WTC11 (cell line): ENCODE results near the gene ILK. TPM values are rescaled to one million over a fixed set of nuclear protein-coding genes. Genes with fewer than 3 reads are reported as not detected.

ENCODE experiments used
- ATAC-seq: fragments of 200-7000 bp; cut with Tn5 transposase; 2 replicates; pipeline ENCODE4 v1.10.0; 2021; ENCODE audit warnings: mild to moderate bottlenecking, moderate library complexity
- CTCF ChIA-PET: fragments of 300-600 bp; sonication (Branson Sonifier 250); formaldehyde crosslinking; loops from one replicate; lab custom pipeline; 2021; ENCODE audit warnings: antibody characterized with exemption; lab: Charles Lee
- POLR2A ChIA-PET: fragments of 350-600 bp; sonication (Branson Sonifier 250); formaldehyde crosslinking; loops from one replicate; lab custom pipeline; 2021; ENCODE audit warnings: antibody characterized with exemption; lab: Charles Lee
- DNase-seq: peaks from one replicate; pipeline ENCODE4 v3.0.0; 2021; ENCODE audit warnings: low spot score
- H3K27ac Mint-ChIP-seq: 2 replicates; pipeline ENCODE4 v1.8.0; 2021; ENCODE audit warnings: mixed read lengths
- H3K27me3 Mint-ChIP-seq: 2 replicates; pipeline ENCODE4 v1.8.0; 2021; ENCODE audit warnings: low read depth, mild to moderate bottlenecking, moderate library complexity, mixed read lengths
- H3K36me3 Mint-ChIP-seq: 2 replicates; pipeline ENCODE4 v1.8.0; 2021; ENCODE audit warnings: mixed read lengths
- H3K4me1 Mint-ChIP-seq: 2 replicates; pipeline ENCODE4 v1.8.0; 2022; ENCODE audit warnings: mixed read lengths
- H3K4me3 Mint-ChIP-seq: 2 replicates; pipeline ENCODE4 v1.8.0; 2021; ENCODE audit warnings: mild to moderate bottlenecking, moderate library complexity, mixed read lengths
- H3K9me3 Mint-ChIP-seq: 2 replicates; pipeline ENCODE4 v1.8.0; 2021; ENCODE audit warnings: mixed read lengths
- AFF4 ChIP-seq: sonication (generic); formaldehyde crosslinking; IDR thresholded peaks from 2 replicates; pipeline ENCODE4 v1.8.1; 2023; ENCODE audit warnings: mild to moderate bottlenecking, missing genetic modification reagents, borderline replicate concordance
- ARID4B ChIP-seq: sonication (generic); formaldehyde crosslinking; IDR thresholded peaks from 2 replicates; pipeline ENCODE4 v1.8.0; 2023; ENCODE audit warnings: missing genetic modification reagents, mild to moderate bottlenecking, borderline replicate concordance
- ATF2 ChIP-seq: sonication (generic); formaldehyde crosslinking; IDR thresholded peaks from 2 replicates; pipeline ENCODE4 v1.8.1; 2022; ENCODE audit warnings: low read depth, missing genetic modification reagents, borderline replicate concordance
- CREM ChIP-seq: sonication (generic); formaldehyde crosslinking; IDR thresholded peaks from 2 replicates; pipeline ENCODE4 v1.8.1; 2022; ENCODE audit warnings: mild to moderate bottlenecking, missing genetic modification reagents, moderate library complexity
- GABPB1 ChIP-seq: sonication (generic); formaldehyde crosslinking; IDR thresholded peaks from 2 replicates; pipeline ENCODE4 v1.8.1; 2023; ENCODE audit warnings: mild to moderate bottlenecking, missing genetic modification reagents
- HMGA2 ChIP-seq: fragments of 250-450 bp; sonication (Bioruptor Pico); IDR thresholded peaks from 2 replicates; pipeline ENCODE4 v1.4.0; 2021; ENCODE audit warnings: mild to moderate bottlenecking, moderate library complexity
- KAT7 ChIP-seq: sonication (generic); formaldehyde crosslinking; IDR thresholded peaks from 2 replicates; pipeline ENCODE4 v1.8.1; 2023; ENCODE audit warnings: missing genetic modification reagents, mild to moderate bottlenecking, borderline replicate concordance
- PRRX2 ChIP-seq: fragments of 250-450 bp; sonication (Bioruptor Pico); IDR thresholded peaks from 2 replicates; pipeline ENCODE4 v1.8.0; 2021; ENCODE audit warnings: mild to moderate bottlenecking
- RORB ChIP-seq: fragments of 250-450 bp; sonication (Bioruptor Pico); IDR thresholded peaks from 2 replicates; pipeline ENCODE4 v1.9.0; 2021; ENCODE audit warnings: mild to moderate bottlenecking
- SMAD4 ChIP-seq: sonication (generic); formaldehyde crosslinking; IDR thresholded peaks from 2 replicates; pipeline ENCODE4 v1.8.0; 2022; ENCODE audit warnings: mild to moderate bottlenecking, missing genetic modification reagents
- SOX15 ChIP-seq: fragments of 250-450 bp; sonication (Bioruptor Pico); IDR thresholded peaks from 2 replicates; pipeline ENCODE4 v1.9.0; 2021; ENCODE audit warnings: mild to moderate bottlenecking
- TCF7 ChIP-seq: sonication (generic); formaldehyde crosslinking; IDR thresholded peaks from 2 replicates; pipeline ENCODE4 v1.8.0; 2022; ENCODE audit warnings: mild to moderate bottlenecking, low read depth, missing genetic modification reagents, moderate library complexity
- USF1 ChIP-seq: sonication (generic); formaldehyde crosslinking; IDR thresholded peaks from 2 replicates; pipeline ENCODE4 v1.8.0; 2022; ENCODE audit warnings: mild to moderate bottlenecking, missing genetic modification reagents
- ZNF396 ChIP-seq: fragments of 250-450 bp; sonication (Bioruptor Pico); IDR thresholded peaks from 2 replicates; pipeline ENCODE4 v1.8.0; 2021; ENCODE audit warnings: mild to moderate bottlenecking, moderate library complexity, borderline replicate concordance
- ZNF423 ChIP-seq: fragments of 250-450 bp; sonication (Bioruptor Pico); IDR thresholded peaks from 2 replicates; pipeline ENCODE4 v2.1.2; 2022; ENCODE audit warnings: mild to moderate bottlenecking, moderate library complexity
- total RNA-seq: library from RNA; stranded (reverse); gene quantifications from 3 replicates; pipeline ENCODE4 v1.2.3, GENCODE V29; 2021
- TF ChIP-seq, protein P1 (sequence below): sonication (generic); formaldehyde crosslinking; IDR thresholded peaks from 2 replicates; pipeline ENCODE4 v1.8.0; 2022; ENCODE audit warnings: mild to moderate bottlenecking, missing genetic modification reagents
- TF ChIP-seq, protein P2 (sequence below): sonication (generic); formaldehyde crosslinking; IDR thresholded peaks from 2 replicates; pipeline ENCODE4 v1.8.1; 2023; ENCODE audit warnings: mild to moderate bottlenecking, moderate library complexity, missing genetic modification reagents

Gene ILK
- total RNA-seq, 1 experiment from 2014 or later, result 97.7 TPM

DNA sequence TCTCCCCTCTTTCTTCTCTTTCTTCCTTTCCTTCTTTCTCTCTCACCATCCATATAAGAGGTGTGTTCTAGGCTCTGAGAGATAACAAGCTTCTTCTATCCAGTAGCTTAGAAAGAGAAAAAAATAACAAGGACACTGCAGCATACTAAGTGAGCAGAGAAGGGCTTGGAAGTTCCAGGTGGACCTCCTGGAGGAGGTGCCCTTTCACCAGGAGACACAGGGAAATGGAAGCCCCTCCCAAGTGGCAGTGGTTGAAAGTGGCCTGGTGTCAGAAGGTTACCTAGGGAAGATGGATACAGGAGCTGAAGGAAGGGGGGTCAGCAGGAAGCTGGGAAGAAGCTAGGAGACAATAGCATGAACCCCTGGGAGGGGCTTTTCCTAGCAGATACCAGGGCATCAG lies 46.5 kb downstream of the ILK start:
- no peak overlapping the region for H3K27ac Mint-ChIP-seq
- H3K4me3 Mint-ChIP-seq, result no peak overlapping the region
- ChIA-PET POLR2A (no interaction called here), CTCF (interaction anchor here (1.8 kb wide), 1 partner anchor 17 kb away, joined by 6 read pairs; no protein-coding TSS in a partner anchor)
- H3K36me3 Mint-ChIP-seq, result no peaks in the 10 kb centered on the region
- TF ChIP-seq AFF4 (CRISPR knock-in tag) (no peak), GABPB1 (no peak), PRRX2 (CRISPR knock-in tag) (no peak), ZNF396 (CRISPR knock-in tag) (no peak), HMGA2 (CRISPR knock-in tag) (no peak), USF1 (CRISPR knock-in tag) (no peak)
- H3K4me1 Mint-ChIP-seq, result no peaks in the 10 kb centered on the region
- no peaks in the 10 kb centered on the region for H3K27me3 Mint-ChIP-seq
- ATAC-seq (no peak), DNase-seq (no peak)
- no peaks in the 10 kb centered on the region for H3K9me3 Mint-ChIP-seq

DNA sequence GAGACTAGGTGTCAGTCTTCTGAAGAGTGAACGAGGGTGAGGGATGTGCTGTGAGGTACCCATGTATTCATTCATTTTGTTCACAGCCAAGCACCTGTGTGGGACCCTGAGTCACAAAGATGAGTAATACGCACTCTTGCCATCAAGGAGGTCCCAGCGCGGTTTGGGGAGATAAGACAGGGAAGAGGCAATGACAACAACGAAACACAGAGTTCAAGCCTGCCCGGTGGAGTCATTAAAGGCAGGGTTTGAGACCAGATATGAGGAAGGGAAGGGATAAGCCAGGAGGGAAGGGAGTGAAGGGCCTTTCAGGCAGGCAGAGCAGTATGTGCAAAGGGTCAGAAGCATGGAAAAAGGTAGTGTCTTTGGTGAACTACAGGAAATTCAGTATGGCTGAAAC lies 47.4 kb downstream of the ILK start:
- ATAC-seq, result no peak
- POLR2A ChIA-PET, result no interaction called here
- H3K4me1 Mint-ChIP-seq, result no peaks in the 10 kb centered on the region
- no peak overlapping the region for H3K4me3 Mint-ChIP-seq
- TF ChIP-seq SOX15 (CRISPR knock-in tag) (no peak), USF1 (CRISPR knock-in tag) (no peak), KAT7 (CRISPR knock-in tag) (no peak), SMAD4 (no peak)
- TF ChIP-seq, protein P1, sequence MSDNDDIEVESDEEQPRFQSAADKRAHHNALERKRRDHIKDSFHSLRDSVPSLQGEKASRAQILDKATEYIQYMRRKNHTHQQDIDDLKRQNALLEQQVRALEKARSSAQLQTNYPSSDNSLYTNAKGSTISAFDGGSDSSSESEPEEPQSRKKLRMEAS, result no peak
- CTCF ChIA-PET, result no interaction called here
- H3K27ac Mint-ChIP-seq, result no peak overlapping the region
- no peak for DNase-seq
- no peaks in the 10 kb centered on the region for H3K36me3 Mint-ChIP-seq
- H3K27me3 Mint-ChIP-seq, result peaks cover 1% of the 10 kb centered on the region
- no peaks in the 10 kb centered on the region for H3K9me3 Mint-ChIP-seq

DNA sequence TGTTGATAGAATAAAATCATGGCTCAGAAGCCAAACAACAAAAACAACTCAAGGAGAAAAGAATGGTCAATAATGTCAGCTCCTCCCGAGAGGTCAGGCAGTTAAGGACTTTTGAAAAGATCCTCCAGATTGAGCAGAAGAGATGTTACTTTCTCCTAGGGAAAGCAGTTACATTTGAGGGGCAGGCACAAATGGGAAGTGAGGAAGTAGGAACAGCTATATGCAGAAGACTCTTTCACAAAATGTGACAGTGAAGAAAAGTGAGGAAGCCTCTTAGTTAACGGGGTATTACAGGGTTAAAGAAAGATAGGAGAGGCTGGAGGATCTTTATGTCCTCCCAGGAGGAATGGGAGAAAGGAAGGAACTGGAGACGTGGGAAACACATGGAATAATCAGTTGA lies 48.6 kb downstream of the ILK start:
- no peak overlapping the region for H3K27ac Mint-ChIP-seq
- peaks cover 13% of the 10 kb centered on the region for H3K27me3 Mint-ChIP-seq
- no peaks in the 10 kb centered on the region for H3K9me3 Mint-ChIP-seq
- POLR2A ChIA-PET, result no interaction called here
- H3K36me3 Mint-ChIP-seq, result no peaks in the 10 kb centered on the region
- DNase-seq (no peak), ATAC-seq (no peak)
- H3K4me1 Mint-ChIP-seq, result peaks cover 10% of the 10 kb centered on the region
- TF ChIP-seq RORB (no peak), KAT7 (CRISPR knock-in tag) (no peak), ATF2 (no peak)
- CTCF ChIA-PET, result no interaction called here
- no peak overlapping the region for H3K4me3 Mint-ChIP-seq

DNA sequence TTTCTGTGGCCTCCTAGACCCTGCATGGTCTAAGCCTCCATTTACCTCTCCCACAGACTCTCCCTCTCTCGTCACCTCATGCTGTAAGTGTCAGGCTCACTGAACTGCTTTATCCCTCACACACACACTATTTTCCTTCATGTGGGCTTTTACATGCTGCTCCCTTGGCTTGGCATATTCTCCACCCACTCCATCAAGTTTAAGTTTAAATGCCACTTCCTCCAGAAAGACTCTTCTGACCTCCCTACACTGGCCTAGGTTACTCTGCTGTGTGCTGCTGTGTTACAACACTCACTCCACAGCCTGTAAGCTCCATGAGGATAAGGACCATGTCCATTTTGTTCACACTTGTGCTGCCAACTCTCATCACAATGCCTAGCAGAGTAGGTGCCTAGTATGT lies 49.5 kb downstream of the ILK start:
- no peaks in the 10 kb centered on the region for H3K9me3 Mint-ChIP-seq
- no peaks in the 10 kb centered on the region for H3K36me3 Mint-ChIP-seq
- ATAC-seq (no peak), DNase-seq (no peak)
- POLR2A ChIA-PET, result no interaction called here
- CTCF ChIA-PET, result interaction anchor here (1.3 kb wide), 1 partner anchor 122 kb away, joined by 3 read pairs; no protein-coding TSS in a partner anchor
- peaks cover 11% of the 10 kb centered on the region for H3K4me1 Mint-ChIP-seq
- no peak overlapping the region for H3K4me3 Mint-ChIP-seq
- peaks cover 19% of the 10 kb centered on the region for H3K27me3 Mint-ChIP-seq
- H3K27ac Mint-ChIP-seq, result no peak overlapping the region
- no peak for TF ChIP-seq ARID4B (CRISPR knock-in tag)
- TF ChIP-seq ZNF423, result no peak
- no peak for TF ChIP-seq CREM
- no peak for TF ChIP-seq TCF7 (CRISPR knock-in tag)
- TF ChIP-seq, protein P2, sequence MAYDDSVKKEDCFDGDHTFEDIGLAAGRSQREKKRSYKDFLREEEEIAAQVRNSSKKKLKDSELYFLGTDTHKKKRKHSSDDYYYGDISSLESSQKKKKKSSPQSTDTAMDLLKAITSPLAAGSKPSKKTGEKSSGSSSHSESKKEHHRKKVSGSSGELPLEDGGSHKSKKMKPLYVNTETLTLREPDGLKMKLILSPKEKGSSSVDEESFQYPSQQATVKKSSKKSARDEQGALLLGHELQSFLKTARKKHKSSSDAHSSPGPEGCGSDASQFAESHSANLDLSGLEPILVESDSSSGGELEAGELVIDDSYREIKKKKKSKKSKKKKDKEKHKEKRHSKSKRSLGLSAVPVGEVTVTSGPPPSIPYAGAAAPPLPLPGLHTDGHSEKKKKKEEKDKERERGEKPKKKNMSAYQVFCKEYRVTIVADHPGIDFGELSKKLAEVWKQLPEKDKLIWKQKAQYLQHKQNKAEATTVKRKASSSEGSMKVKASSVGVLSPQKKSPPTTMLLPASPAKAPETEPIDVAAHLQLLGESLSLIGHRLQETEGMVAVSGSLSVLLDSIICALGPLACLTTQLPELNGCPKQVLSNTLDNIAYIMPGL (CRISPR knock-in tag), result no peak
